Erythroblast (primary cell): Measurements from ENCODE around the gene PKNOX1.

Experiments
- GATA1 ChIP-seq: IDR thresholded peaks from 2 replicates; pipeline ENCODE4 v1.6.1; 2011; ENCODE audit warnings: low read depth, mild to moderate bottlenecking, control low read depth, low read length, moderate library complexity
- POLR2A ChIP-seq: IDR thresholded peaks from 2 replicates; pipeline ENCODE4 v1.6.1; 2011; ENCODE audit warnings: mild to moderate bottlenecking, low read length

DNA sequence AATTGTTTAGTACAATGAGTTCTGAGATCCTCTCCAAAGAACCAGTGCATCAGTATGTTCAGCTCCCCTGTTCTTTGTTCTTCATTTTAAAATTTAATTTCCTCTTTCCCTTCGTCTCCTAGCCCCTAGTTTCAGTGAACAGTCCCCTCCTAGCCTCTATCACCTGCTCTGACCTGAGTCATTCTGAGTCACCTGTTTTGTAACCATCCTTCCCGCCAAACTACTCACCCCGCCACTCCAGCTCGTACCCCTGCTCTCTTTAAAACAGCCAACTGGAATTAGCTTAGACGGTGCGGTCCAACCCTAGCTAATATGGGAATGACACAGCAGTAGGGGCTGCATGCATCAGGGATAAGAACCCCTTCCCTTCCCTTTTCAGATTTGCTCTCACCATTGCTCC, 32.1 kb upstream of the PKNOX1 start:
- TF ChIP-seq POLR2A (no peak), GATA1 (no peak)
